RWPE1 (cell line): Measurements from ENCODE around the gene THBS2.

Experiments
- CTCF ChIA-PET: fragments of 350-600 bp; sonication (Branson Sonifier 250); formaldehyde crosslinking; extraction: SDS; loops from one replicate; lab custom pipeline; 2021; lab: Yijun Ruan, JAX
- POLR2A ChIA-PET: fragments of 400-600 bp; formaldehyde crosslinking; extraction: SDS; loops from one replicate; lab custom pipeline; 2020; ENCODE audit warnings: antibody characterized with exemption; ENCODE audit not compliant: low non-redundant PET; lab: Yijun Ruan, JAX
- DNase-seq: peaks from one replicate; pipeline ENCODE4 v3.0.0; 2012; ENCODE audit warnings: low spot score
- H3K27ac ChIP-seq: fragments of 450-650 bp; 2 replicates; pipeline ENCODE4 v1.5.1; 2017
- CTCF ChIP-seq: fragments of 450-650 bp; conservative IDR thresholded peaks from 2 replicates; pipeline ENCODE4 v1.5.1; 2017; ENCODE audit warnings: low read depth, mild to moderate bottlenecking

Gene THBS2

GRCh38 chr6:169169375-169169774 is 84.3 kb downstream of the THBS2 start:
- peak; percentile 37 for DNase-seq
- ChIA-PET CTCF (no interaction called here), POLR2A (no interaction called here)
- no peak for TF ChIP-seq CTCF
- H3K27ac ChIP-seq: peak overlapping the region; percentile 20; the same call in 1 of the 2 replicates

- no peak overlapping the region; the same call in 1 of the 2 replicates for H3K27ac ChIP-seq
- TF ChIP-seq CTCF: no peak
- ChIA-PET POLR2A (no interaction called here), CTCF (interaction anchor here (0.7 to 0.8 kb wide), 2 partner anchors 22 to 45 kb away, joined by 3 to 4 read pairs; no protein-coding TSS in a partner anchor)
- no peak for DNase-seq
Observed at GRCh38 chr6:169168706-169169105, 84.9 kb downstream of the THBS2 start.

GRCh38 chr6:169168302-169168630 is 85.4 kb downstream of the THBS2 start:
- POLR2A ChIA-PET: no interaction called here

GRCh38 chr6:169167581-169168301 is 85.9 kb downstream of the THBS2 start:
- peak; percentile 67 for DNase-seq
- ChIA-PET POLR2A (no interaction called here), CTCF (no interaction called here)
- no peak for TF ChIP-seq CTCF
- H3K27ac ChIP-seq: no peak overlapping the region

More at GRCh38 chr6:169168302-169168630, 85.4 kb downstream of the THBS2 start:
- no peak overlapping the region for H3K27ac ChIP-seq
- no peak for DNase-seq
- TF ChIP-seq CTCF: no peak
- CTCF ChIA-PET: interaction anchor here (0.8 kb wide), 1 partner anchor 45 kb away, joined by 3 read pairs; no protein-coding TSS in a partner anchor

GRCh38 chr6:169166896-169167580 is 86.6 kb downstream of the THBS2 start:
- no peak overlapping the region for H3K27ac ChIP-seq
- no peak for TF ChIP-seq CTCF
- POLR2A ChIA-PET: no interaction called here
- CTCF ChIA-PET: no interaction called here
- DNase-seq: no peak
